NCI-H2081 treated with DMSO at 0.1 percent for 48 hours (cell line): Measurements from ENCODE around the gene C1QA.

Source experiments
- DNase-seq: peaks from one replicate; lab custom pipeline; 2025; lab: John Stamatoyannopoulos, UW

C1QA gene, protein sequence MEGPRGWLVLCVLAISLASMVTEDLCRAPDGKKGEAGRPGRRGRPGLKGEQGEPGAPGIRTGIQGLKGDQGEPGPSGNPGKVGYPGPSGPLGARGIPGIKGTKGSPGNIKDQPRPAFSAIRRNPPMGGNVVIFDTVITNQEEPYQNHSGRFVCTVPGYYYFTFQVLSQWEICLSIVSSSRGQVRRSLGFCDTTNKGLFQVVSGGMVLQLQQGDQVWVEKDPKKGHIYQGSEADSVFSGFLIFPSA

DNA sequence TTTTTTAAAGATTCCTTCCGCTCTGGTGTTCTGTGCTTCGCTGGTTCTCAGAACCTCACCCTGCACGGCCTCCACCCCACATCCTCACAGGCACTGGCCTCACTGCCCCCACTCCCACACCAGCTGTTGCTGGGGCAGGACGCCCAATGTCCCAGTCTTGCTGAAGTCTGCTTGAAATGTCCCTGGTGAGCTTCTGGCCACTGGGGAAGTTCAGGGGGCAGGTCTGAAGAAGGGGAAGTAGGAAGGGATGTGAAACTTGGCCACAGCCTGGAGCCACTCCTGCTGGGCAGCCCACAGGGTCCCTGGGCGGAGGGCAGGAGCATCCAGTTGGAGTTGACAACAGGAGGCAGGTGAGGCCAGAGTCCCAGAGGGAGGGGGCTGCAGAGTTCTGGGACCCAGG, at the start of gene C1QA:
TSS of gene C1QA (plus strand) at position 276 of the 400 bp plus-strand sequence. CDS start 989 bp downstream, outside the sequence.
- DNase-seq = no peak

DNA sequence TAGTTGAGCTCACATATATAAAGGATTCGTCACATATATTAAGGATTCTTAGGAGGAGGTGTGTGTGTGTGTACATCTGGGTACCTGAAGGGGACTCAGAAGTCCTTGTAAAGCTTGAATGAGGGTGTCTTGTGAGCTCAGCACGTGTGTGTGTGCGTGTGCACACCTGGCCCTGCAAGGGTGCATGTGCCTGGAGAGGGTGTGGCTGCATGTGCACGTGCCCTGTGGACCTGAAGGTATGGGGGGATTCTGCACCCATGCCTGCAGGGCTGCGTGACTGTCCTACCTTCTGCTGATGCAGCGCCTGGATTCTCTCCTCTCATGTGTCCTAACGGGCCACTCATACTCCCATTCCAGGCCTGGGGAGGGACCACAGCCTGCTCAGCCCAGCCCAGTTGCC, 49.2 kb upstream of the C1QA start:
- DNase-seq = no peak

DNA sequence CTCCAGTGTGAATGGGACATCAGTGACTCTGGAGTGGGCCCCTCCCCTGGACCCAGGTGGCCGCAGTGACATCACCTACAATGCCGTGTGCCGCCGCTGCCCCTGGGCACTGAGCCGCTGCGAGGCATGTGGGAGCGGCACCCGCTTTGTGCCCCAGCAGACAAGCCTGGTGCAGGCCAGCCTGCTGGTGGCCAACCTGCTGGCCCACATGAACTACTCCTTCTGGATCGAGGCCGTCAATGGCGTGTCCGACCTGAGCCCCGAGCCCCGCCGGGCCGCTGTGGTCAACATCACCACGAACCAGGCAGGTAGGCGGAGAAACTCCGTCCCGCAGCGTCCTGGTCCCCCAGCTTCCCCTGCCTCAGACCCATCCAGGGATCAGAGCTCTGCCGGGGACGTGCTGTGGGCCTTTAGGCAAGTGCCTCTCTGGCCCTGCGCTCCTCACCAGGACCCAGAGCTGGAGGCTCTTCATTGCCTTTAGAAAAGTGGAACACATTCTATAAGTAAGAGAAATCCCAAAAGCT, 47.5 kb upstream of the C1QA start:
- DNase-seq = no peak

DNA sequence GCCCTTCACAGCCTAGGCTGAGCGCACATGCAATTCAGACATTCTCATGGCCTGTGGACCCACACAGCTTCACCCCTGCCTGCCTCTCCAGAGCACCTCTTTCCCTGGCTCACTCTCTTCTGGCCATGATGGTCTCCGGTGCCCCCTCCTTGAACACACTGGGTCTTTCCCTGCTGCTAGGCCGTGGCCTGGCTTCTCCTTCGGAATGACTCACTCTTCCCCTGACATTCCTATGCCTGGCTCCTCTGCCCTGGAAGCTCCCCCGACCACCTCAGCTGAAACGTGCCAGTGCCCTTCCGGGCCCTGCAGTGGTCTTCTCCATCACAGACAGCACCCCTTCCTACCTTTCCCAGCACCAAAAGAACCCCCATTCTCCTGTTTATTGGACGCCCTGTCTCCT, 44.9 kb upstream of the C1QA start:
- no peak for DNase-seq

DNA sequence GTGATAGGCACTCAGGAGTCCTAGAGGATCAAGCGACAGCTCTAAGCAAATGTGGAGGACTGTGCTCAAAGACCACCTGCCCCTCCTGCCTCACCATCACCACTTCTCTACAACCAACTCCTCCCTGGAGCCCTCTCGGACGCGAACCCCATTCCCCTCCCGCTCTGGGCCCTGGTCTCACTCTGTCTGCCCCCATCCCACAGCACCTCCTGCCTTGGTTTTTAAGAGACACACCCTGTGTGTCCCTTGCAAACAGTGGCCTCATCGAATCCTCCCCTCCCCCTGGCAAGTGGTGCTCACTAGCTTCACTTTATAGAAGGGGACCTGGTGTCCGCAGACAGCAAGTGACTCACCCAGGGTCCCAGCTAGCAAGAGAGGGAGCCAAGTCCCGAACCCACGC, 44.4 kb upstream of the C1QA start:
- DNase-seq = no peak

GRCh38 chr1:22592919-22593790, 43.3 kb upstream of the C1QA start:
- DNase-seq = no peak

GRCh38 chr1:22594396-22594795, 42.0 kb upstream of the C1QA start:
- no peak for DNase-seq

DNA sequence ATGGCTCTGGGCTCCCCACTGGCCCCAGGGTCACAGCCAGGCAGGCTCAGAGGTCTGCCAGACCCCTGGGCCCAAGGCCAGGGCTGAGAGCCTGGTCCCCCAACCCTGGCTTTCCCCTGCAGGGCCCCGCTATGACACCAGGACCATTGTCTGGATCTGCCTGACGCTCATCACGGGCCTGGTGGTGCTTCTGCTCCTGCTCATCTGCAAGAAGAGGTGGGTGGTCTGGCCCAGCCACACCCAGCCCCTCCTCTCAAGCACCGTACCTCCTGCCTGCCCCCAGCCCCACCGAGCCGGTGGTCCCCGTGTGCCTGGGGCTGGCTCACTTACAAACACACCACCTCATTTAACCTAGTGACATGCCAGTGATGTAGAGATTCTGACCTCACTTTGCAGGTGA, 41.3 kb upstream of the C1QA start:
- DNase-seq = no peak

GRCh38 chr1:22597301-22597965, 39.0 kb upstream of the C1QA start:
- DNase-seq = no peak

- no peak for DNase-seq
Observed at GRCh38 chr1:22597996-22598395, 38.4 kb upstream of the C1QA start.

DNA sequence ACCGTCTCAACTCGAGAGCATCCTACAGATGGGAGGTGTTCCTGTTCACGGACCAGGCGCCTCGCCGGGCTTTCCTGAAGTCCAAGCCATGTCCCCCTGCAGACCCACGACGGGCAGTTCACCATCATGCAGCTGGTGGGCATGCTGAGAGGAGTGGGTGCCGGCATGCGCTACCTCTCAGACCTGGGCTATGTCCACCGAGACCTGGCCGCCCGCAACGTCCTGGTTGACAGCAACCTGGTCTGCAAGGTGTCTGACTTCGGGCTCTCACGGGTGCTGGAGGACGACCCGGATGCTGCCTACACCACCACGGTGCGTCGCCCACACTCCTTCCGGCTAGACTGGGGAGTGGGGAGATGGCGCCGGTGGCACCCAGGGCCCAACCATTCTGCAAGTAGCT, 37.7 kb upstream of the C1QA start:
- no peak for DNase-seq

- no peak for DNase-seq
Observed at GRCh38 chr1:22600071-22600816, 36.2 kb upstream of the C1QA start.

- DNase-seq = no peak
Observed at GRCh38 chr1:22600817-22601605, 35.4 kb upstream of the C1QA start.

- DNase-seq = no peak
Observed at GRCh38 chr1:22601610-22602009, 34.8 kb upstream of the C1QA start.

GRCh38 chr1:22602060-22602740, 34.2 kb upstream of the C1QA start:
- no peak for DNase-seq

DNA sequence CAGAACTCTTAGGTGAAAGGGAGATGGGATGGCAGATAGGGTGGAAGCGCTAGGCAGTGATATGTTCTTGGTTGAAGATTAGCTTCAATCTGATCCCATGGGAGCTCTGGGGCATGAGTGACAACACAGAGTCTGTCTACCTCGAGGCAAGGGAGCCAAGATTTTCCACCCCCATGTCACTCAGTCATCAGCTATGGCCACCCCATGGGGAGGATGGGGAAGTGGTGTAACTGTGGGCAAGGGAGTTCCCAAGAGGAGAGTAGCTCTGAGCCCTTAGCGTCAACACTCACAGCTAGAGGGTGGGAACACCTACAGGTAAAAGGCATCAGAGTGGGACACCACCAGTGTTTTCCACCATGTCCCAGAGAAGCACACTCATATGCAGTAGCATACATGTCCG, 30.3 kb upstream of the C1QA start:
- DNase-seq = no peak

GRCh38 chr1:22607154-22607553, 29.3 kb upstream of the C1QA start:
- no peak for DNase-seq

DNA sequence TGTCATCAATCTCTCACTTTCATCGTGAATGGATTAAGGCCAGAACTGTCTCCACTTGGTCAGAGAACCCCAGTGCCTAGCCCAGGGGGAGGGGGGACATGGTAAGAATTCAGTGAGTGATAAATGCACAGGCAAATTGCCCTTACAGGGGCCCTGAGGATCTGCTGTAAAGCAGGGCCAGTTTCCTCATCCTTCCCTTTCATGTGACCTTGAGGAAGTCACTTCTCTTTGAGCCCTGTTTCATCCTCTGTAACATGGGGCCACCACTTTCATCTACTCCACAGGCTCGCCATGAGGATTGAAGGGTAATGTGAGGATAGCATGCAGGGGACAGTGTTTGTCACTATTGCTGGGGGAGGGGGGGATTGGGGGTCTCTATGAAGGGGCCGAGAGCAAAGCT, 28.1 kb upstream of the C1QA start:
- no peak for DNase-seq

- peak; percentile 53 for DNase-seq
Observed at GRCh38 chr1:22609291-22609690, 27.1 kb upstream of the C1QA start.

DNA sequence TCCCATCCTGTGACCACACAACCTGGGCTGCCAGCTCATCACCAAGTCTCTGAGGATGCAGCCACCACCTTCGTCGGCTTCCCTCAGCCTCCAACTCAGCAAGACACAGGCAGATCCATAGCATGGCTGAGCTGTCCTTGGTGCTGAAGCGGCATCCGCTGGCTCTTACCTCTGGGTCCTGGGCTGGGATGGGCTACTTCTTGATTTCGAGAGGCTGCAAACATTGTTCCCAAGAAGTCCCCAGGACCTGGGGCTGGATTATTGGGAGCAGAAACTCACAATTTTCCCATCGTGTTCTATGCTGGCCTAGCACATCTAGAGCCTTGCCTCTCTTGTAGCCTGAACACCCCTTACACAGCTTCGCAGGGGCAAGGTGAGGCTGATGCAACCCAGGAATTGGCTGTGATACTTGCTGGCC, 24.9 kb upstream of the C1QA start:
- DNase-seq = no peak
